HepG2 (cell line): ENCODE data around the gene FAM229A. TPM values are rescaled to one million over a fixed set of nuclear protein-coding genes. Genes with fewer than 3 reads are reported as not detected.

Source experiments
- AHDC1 ChIP-seq: sonication (generic); formaldehyde crosslinking; IDR thresholded peaks from 2 replicates; pipeline ENCODE4 v1.5.1; 2020; ENCODE audit warnings: mild to moderate bottlenecking, missing genetic modification reagents, borderline replicate concordance
- ATM ChIP-seq: fragments of 450-650 bp; IDR thresholded peaks from 2 replicates; pipeline ENCODE4 v1.7.1; 2017; ENCODE audit warnings: mild to moderate bottlenecking, borderline replicate concordance
- ETS1 ChIP-seq: sonication (generic); formaldehyde crosslinking; IDR thresholded peaks from 2 replicates; pipeline ENCODE4 v1.4.0; 2020; ENCODE audit warnings: missing genetic modification reagents
- RBM22 ChIP-seq: fragments of 200-400 bp; formaldehyde crosslinking; optimal IDR thresholded peaks from 2 replicates; pipeline ENCODE3; 2017; ENCODE audit warnings: mild to moderate bottlenecking, low read length, moderate library complexity
- TEAD3 ChIP-seq: optimal IDR thresholded peaks from 2 replicates; pipeline ENCODE3; 2016; ENCODE audit warnings: borderline replicate concordance
- ZNF318 ChIP-seq: sonication (generic); formaldehyde crosslinking; IDR thresholded peaks from 2 replicates; pipeline ENCODE4 v1.4.0; 2020; ENCODE audit warnings: mild to moderate bottlenecking, missing genetic modification reagents
- ZNF597 ChIP-seq: sonication (generic); formaldehyde crosslinking; IDR thresholded peaks from 2 replicates; pipeline ENCODE4 v1.5.0; 2020; ENCODE audit warnings: missing genetic modification reagents
- polyA plus RNA-seq, 8 experiments: library from polyadenylated mRNA; depleted of rRNA in 3 of 8; stranded (reverse) in 7 of 8; unstranded in 1 of 8; fragments of >200 nt; fragmentation: Illumina TruSeq in 4 of 8; extraction: Trizol in 4 of 8; gene quantifications; 2 replicates each; pipeline versions ENCODE4 v1.2.1 to v1.2.3, GENCODE V29; 2011 to 2016; ENCODE audit warnings: low read depth in 4 of 8, missing spikeins in 1 of 8, mixed read lengths in 1 of 8; ENCODE audit not compliant: insufficient read depth in 1 of 8
- total RNA-seq, 5 experiments: library from RNA; depleted of rRNA; stranded (reverse); fragments of >200 nt; fragmentation: Illumina TruSeq; extraction: Trizol; gene quantifications; 2 replicates each; pipeline ENCODE4 v1.2.3, GENCODE V29; 2016; ENCODE audit warnings: low read depth in 1 of 5
- TF ChIP-seq, protein P1 (sequence below): sonication (generic); formaldehyde crosslinking; IDR thresholded peaks from 2 replicates; pipeline ENCODE4 v1.5.1; 2020; ENCODE audit warnings: mild to moderate bottlenecking, missing genetic modification reagents, moderate library complexity

Gene FAM229A
- total and polyA plus RNA-seq, 2 of the 13 experiments (the other 11 are each of a cell fraction or from before 2014, with no cell fraction given) = 3.2 to 17.6 TPM

GRCh38 chr1:32358435-32358834 is 3.9 kb downstream of the FAM229A start (continued):
- TF ChIP-seq ZNF318 (no peak), ETS1 (CRISPR knock-in tag) (no peak), ZNF597 (CRISPR knock-in tag) (no peak), RBM22 (peak; percentile 27), ATM (no peak), TEAD3 (CRISPR knock-in tag) (peak; percentile 20), AHDC1 (CRISPR knock-in tag) (no peak)
- TF ChIP-seq, protein P1, sequence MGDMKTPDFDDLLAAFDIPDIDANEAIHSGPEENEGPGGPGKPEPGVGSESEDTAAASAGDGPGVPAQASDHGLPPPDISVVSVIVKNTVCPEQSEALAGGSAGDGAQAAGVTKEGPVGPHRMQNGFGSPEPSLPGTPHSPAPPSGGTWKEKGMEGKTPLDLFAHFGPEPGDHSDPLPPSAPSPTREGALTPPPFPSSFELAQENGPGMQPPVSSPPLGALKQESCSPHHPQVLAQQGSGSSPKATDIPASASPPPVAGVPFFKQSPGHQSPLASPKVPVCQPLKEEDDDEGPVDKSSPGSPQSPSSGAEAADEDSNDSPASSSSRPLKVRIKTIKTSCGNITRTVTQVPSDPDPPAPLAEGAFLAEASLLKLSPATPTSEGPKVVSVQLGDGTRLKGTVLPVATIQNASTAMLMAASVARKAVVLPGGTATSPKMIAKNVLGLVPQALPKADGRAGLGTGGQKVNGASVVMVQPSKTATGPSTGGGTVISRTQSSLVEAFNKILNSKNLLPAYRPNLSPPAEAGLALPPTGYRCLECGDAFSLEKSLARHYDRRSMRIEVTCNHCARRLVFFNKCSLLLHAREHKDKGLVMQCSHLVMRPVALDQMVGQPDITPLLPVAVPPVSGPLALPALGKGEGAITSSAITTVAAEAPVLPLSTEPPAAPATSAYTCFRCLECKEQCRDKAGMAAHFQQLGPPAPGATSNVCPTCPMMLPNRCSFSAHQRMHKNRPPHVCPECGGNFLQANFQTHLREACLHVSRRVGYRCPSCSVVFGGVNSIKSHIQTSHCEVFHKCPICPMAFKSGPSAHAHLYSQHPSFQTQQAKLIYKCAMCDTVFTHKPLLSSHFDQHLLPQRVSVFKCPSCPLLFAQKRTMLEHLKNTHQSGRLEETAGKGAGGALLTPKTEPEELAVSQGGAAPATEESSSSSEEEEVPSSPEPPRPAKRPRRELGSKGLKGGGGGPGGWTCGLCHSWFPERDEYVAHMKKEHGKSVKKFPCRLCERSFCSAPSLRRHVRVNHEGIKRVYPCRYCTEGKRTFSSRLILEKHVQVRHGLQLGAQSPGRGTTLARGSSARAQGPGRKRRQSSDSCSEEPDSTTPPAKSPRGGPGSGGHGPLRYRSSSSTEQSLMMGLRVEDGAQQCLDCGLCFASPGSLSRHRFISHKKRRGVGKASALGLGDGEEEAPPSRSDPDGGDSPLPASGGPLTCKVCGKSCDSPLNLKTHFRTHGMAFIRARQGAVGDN (CRISPR knock-in tag) = no peak
